ENCODE results near the gene NECAB3. TPM values are rescaled to one million over a fixed set of nuclear protein-coding genes. Genes with fewer than 3 reads are reported as not detected.

NECAB3 gene
- total and polyA plus RNA-seq, 2 of the 4 experiments (the other 2 are of a cell fraction) = 8.6 to 28.4 TPM

- POLR2A ChIA-PET (ENCODE audit: unreplicated experiment) = interaction anchor here (0.7 kb wide), 1 partner anchor 235 kb away, joined by 3 read pairs; no protein-coding TSS in a partner anchor
- Histone ChIP-seq H3K4me3 (ENCODE audit: insufficient read depth, low read depth, low read length) (no peak overlapping the region), H4K20me1 (ENCODE audit: insufficient read depth, low read length) (peaks cover 34% of the 10 kb centered on the region), H3K14ac (replicated peaks; ENCODE audit: low read depth, low read length) (no peak overlapping the region), H2AFZ (replicated peaks; ENCODE audit: low read length, poor library complexity) (no peak overlapping the region), H3K18ac (ENCODE audit: low read depth, low read length) (no peak overlapping the region), H4K8ac (ENCODE audit: low read depth in 2 of 2, low read length in 2 of 2) (no peak overlapping the region), H2BK120ac (ENCODE audit: low read depth, low read length) (no peak overlapping the region), H2AK5ac (ENCODE audit: low read depth, low read length) (no peak overlapping the region), H4K5ac (ENCODE audit: low read depth, low read length) (no peak overlapping the region), H3K4me2 (ENCODE audit: low read depth, low read length) (no peak overlapping the region), H3K56ac (ENCODE audit: extremely low read depth, insufficient read depth, low read length) (no peak overlapping the region), H3K23ac (ENCODE audit: low read depth, low read length) (no peak overlapping the region), H2AK9ac (replicated peaks; ENCODE audit: low read depth, low read length, poor library complexity) (peak overlapping the region; percentile 15), H2BK20ac (ENCODE audit: low read depth, low read length) (no peak overlapping the region), H3K27ac (ENCODE audit: insufficient read depth, low read length) (no peak overlapping the region), H3K27me3 (ENCODE audit: control insufficient read depth, insufficient read depth, low read length) (no peaks in the 10 kb centered on the region), H3K4ac (ENCODE audit: low read depth, low read length) (no peak overlapping the region), H2BK15ac (ENCODE audit: low read depth, low read length) (no peak overlapping the region), H4K91ac (ENCODE audit: insufficient read depth, low read depth, low read length) (no peak overlapping the region), H3K9me1 (ENCODE audit: insufficient read depth, low read length) (peaks cover 26% of the 10 kb centered on the region), H2BK5ac (ENCODE audit: low read depth, low read length, poor library complexity, severe bottlenecking) (no peak overlapping the region), H3K9me3 (ENCODE audit: control insufficient read depth, insufficient read depth, low read length) (no peaks in the 10 kb centered on the region), H3K9ac (ENCODE audit: low read depth, low read length) (no peak overlapping the region), H3K4me1 (ENCODE audit: control insufficient read depth, insufficient read depth, low read length) (peaks cover 29% of the 10 kb centered on the region), H3K36me3 (ENCODE audit: control insufficient read depth, insufficient read depth, low read length) (no peaks in the 10 kb centered on the region; the same call in 1 of the 2 replicates), H3K79me1 (ENCODE audit: low read depth in 1 of 2, low read length in 2 of 2) (peaks cover 8 to 57% of the 10 kb centered on the region in 2 experiments; a peak in 3 of 4 replicates)
- 96% methylated on average over 21 of the region's 31 CpGs; no CpG with 5 or more reads in 1 of the 2 experiments for WGBS, 2 experiments (ENCODE audit: extremely low coverage in 2 of 2, insufficient read length in 1 of 2)
- TF ChIP-seq MXI1 (IDR thresholded peaks at IDR 0.05; ENCODE audit: borderline replicate concordance, low read depth, low read length) (no peak), RFX5 (IDR thresholded peaks at IDR 0.05; ENCODE audit: low read depth, low read length) (no peak), POLR2A (IDR thresholded peaks at IDR 0.05; ENCODE audit: low read depth, low read length) (no peak), NFE2L2 (IDR thresholded peaks at IDR 0.05; ENCODE audit: low read depth, low read length) (no peak), MAFK (IDR thresholded peaks at IDR 0.05; ENCODE audit: low read depth, low read length) (no peak), CTCF (conservative IDR thresholded peaks at IDR 0.05; ENCODE audit: low read depth, low read length) (no peak), RAD21 (IDR thresholded peaks at IDR 0.05; ENCODE audit: low read length) (no peak), CHD1 (IDR thresholded peaks at IDR 0.05; ENCODE audit: low read depth, low read length) (no peak)
- dilution Hi-C loops (cut with HindIII; ENCODE audit: low sequenced_read_pairs, unreplicated experiment) = no loop called here
- DNase-seq (no peak), ATAC-seq (ENCODE audit: low read depth) (no peak)
- in situ Hi-C loops (cut with MboI; ENCODE audit: low sequenced_read_pairs) = no loop called here
- BruUV-seq (replicated peaks) = no TSS peak
- CTCF ChIA-PET = no interaction called here
- intact Hi-C loops (cut with micrococcal nuclease) = no loop called here
Observed at GRCh38 chr20:33676652-33677645, 2.7 kb upstream of the NECAB3 start.

Data from IMR-90 (cell line).